ENCODE results near the gene PRRT2.

The PRRT2 gene

GRCh38 chr16:29774730-29775129 is 37.3 kb upstream of the PRRT2 start:
- Histone ChIP-seq H3K4me1 (ENCODE audit: control insufficient read depth in 1 of 2, insufficient read depth in 2 of 2, low read length in 2 of 2) (peaks cover 15 to 22% of the 10 kb centered on the region in 2 experiments), H3K79me2 (ENCODE audit: control insufficient read depth, insufficient read depth, low read length, poor library complexity) (no peaks in the 10 kb centered on the region), H3K36me3 (ENCODE audit: control insufficient read depth in 1 of 2, insufficient read depth in 2 of 2, low read length in 2 of 2) (no peaks in the 10 kb centered on the region), H2BK12ac (ENCODE audit: low read length) (peak overlapping the region; percentile 11), H3K4me2 (ENCODE audit: low read length) (no peak overlapping the region), H4K91ac (ENCODE audit: low read depth, low read length) (peak overlapping the region; percentile 3), H2AK5ac (ENCODE audit: low read length) (no peak overlapping the region), H2BK120ac (ENCODE audit: insufficient read depth, low read length, poor library complexity) (no peak overlapping the region), H4K12ac (ENCODE audit: low read depth, low read length) (no peak overlapping the region), H3K9ac (ENCODE audit: low read length) (no peak overlapping the region), H3K23ac (ENCODE audit: low read length) (no peak overlapping the region), H3K4ac (ENCODE audit: low read depth, low read length) (no peak overlapping the region), H3K4me3 (ENCODE audit: low read depth, low read length) (no peak overlapping the region), H4K8ac (ENCODE audit: low read depth, low read length) (no peak overlapping the region), H3K79me1 (ENCODE audit: low read length) (peaks cover 10% of the 10 kb centered on the region), H3K27ac (ENCODE audit: low read depth, low read length) (no peak overlapping the region), H3K18ac (ENCODE audit: low read length) (no peak overlapping the region), H2AFZ (ENCODE audit: insufficient read depth, low read length, poor library complexity) (no peak overlapping the region), H3K27me3 (ENCODE audit: insufficient read depth, low read length) (no peaks in the 10 kb centered on the region), H3K9me3 (ENCODE audit: insufficient read depth, low read depth, low read length) (no peaks in the 10 kb centered on the region), H3K14ac (ENCODE audit: low read length) (no peak overlapping the region), H2BK5ac (ENCODE audit: low read depth, low read length, poor library complexity) (no peak overlapping the region)
- whole genome bisulfite sequencing (ENCODE audit: extremely low coverage, insufficient coverage, insufficient read length) = no CpG with 5 or more reads among the region's 5 CpGs
- no peak for DNase-seq

- no peak for DNase-seq
- no peaks in the 10 kb centered on the region for H3K27me3 ChIP-seq (ENCODE audit: insufficient read depth, low read length)
These were observed 36.1 kb upstream of the PRRT2 start for GRCh38 chr16:29775742-29776408.

GRCh38 chr16:29777576-29778350 is 34.2 kb upstream of the PRRT2 start, which contains the start of gene ZG16:
TSS of gene ZG16 (plus strand) at chr16:29778256. CDS start at chr16:29779267, 1,011 bp downstream.
- H3K27ac ChIP-seq (ENCODE audit: low read depth, low read length) = peak within 1 kb of the TSS; percentile 62
- H3K9ac ChIP-seq (ENCODE audit: low read length) = no peak within 1 kb of the TSS
- peak within 1 kb of the TSS; percentile 71 for H2AK5ac ChIP-seq (ENCODE audit: low read length)
- no peak within 1 kb of the TSS for H3K23ac ChIP-seq (ENCODE audit: low read length)
- H2AFZ ChIP-seq (ENCODE audit: insufficient read depth, low read length, poor library complexity) = no peak within 1 kb of the TSS
- H3K4me1 ChIP-seq (ENCODE audit: control insufficient read depth in 1 of 2, insufficient read depth in 2 of 2, low read length in 2 of 2) = peaks cover 28 to 35% of the 10 kb centered on the region in 2 experiments
- WGBS (ENCODE audit: extremely low coverage, insufficient coverage, insufficient read length) = no CpG with 5 or more reads among the region's 10 CpGs
- no peaks in the 10 kb centered on the region for H3K79me2 ChIP-seq (ENCODE audit: control insufficient read depth, insufficient read depth, low read length, poor library complexity)
- H2BK5ac ChIP-seq (ENCODE audit: low read depth, low read length, poor library complexity) = peak within 1 kb of the TSS; percentile 10
- peak within 1 kb of the TSS; percentile 52 for H2BK120ac ChIP-seq (ENCODE audit: insufficient read depth, low read length, poor library complexity)
- peak within 1 kb of the TSS; percentile 13 for H4K8ac ChIP-seq (ENCODE audit: low read depth, low read length)
- no peaks in the 10 kb centered on the region for H3K27me3 ChIP-seq (ENCODE audit: insufficient read depth, low read length)
- no peak within 1 kb of the TSS for H3K4me2 ChIP-seq (ENCODE audit: low read length)
- peaks cover 5% of the 10 kb centered on the region for H3K9me3 ChIP-seq (ENCODE audit: insufficient read depth, low read depth, low read length)
- H3K4me3 ChIP-seq (ENCODE audit: low read depth, low read length) = no peak within 1 kb of the TSS
- H2BK12ac ChIP-seq (ENCODE audit: low read length) = peak within 1 kb of the TSS; percentile 47
- H3K18ac ChIP-seq (ENCODE audit: low read length) = peak within 1 kb of the TSS; percentile 13
- H3K79me1 ChIP-seq (ENCODE audit: low read length) = peaks cover 26% of the 10 kb centered on the region
- H4K12ac ChIP-seq (ENCODE audit: low read depth, low read length) = no peak within 1 kb of the TSS
- DNase-seq = no peak
- H3K36me3 ChIP-seq (ENCODE audit: control insufficient read depth in 1 of 2, insufficient read depth in 2 of 2, low read length in 2 of 2) = no peaks in the 10 kb centered on the region
- peak within 1 kb of the TSS; percentile 57 for H3K4ac ChIP-seq (ENCODE audit: low read depth, low read length)
- H4K91ac ChIP-seq (ENCODE audit: low read depth, low read length) = peak within 1 kb of the TSS; percentile 80
- H3K14ac ChIP-seq (ENCODE audit: low read length) = peak within 1 kb of the TSS; percentile 19

More at GRCh38 chr16:29775742-29776408, 36.1 kb upstream of the PRRT2 start:
- H3K9me3 ChIP-seq (ENCODE audit: insufficient read depth, low read depth, low read length) = no peaks in the 10 kb centered on the region
- H3K23ac ChIP-seq (ENCODE audit: low read length) = no peak overlapping the region
- H3K4me2 ChIP-seq (ENCODE audit: low read length) = no peak overlapping the region
- no peak overlapping the region for H2BK120ac ChIP-seq (ENCODE audit: insufficient read depth, low read length, poor library complexity)
- H3K36me3 ChIP-seq (ENCODE audit: control insufficient read depth in 1 of 2, insufficient read depth in 2 of 2, low read length in 2 of 2) = no peaks in the 10 kb centered on the region
- no peak overlapping the region for H2BK5ac ChIP-seq (ENCODE audit: low read depth, low read length, poor library complexity)
- H4K8ac ChIP-seq (ENCODE audit: low read depth, low read length) = no peak overlapping the region
- no peak overlapping the region for H2AK5ac ChIP-seq (ENCODE audit: low read length)
- no CpG with 5 or more reads among the region's 4 CpGs for WGBS (ENCODE audit: extremely low coverage, insufficient coverage, insufficient read length)
- no peak overlapping the region for H2BK12ac ChIP-seq (ENCODE audit: low read length)
- H4K12ac ChIP-seq (ENCODE audit: low read depth, low read length) = no peak overlapping the region
- no peak overlapping the region for H3K27ac ChIP-seq (ENCODE audit: low read depth, low read length)
- no peak overlapping the region for H3K4ac ChIP-seq (ENCODE audit: low read depth, low read length)
- no peak overlapping the region for H3K18ac ChIP-seq (ENCODE audit: low read length)
- H3K9ac ChIP-seq (ENCODE audit: low read length) = no peak overlapping the region
- H3K14ac ChIP-seq (ENCODE audit: low read length) = no peak overlapping the region
- H3K79me2 ChIP-seq (ENCODE audit: control insufficient read depth, insufficient read depth, low read length, poor library complexity) = no peaks in the 10 kb centered on the region
- H3K4me3 ChIP-seq (ENCODE audit: low read depth, low read length) = no peak overlapping the region
- H3K4me1 ChIP-seq (ENCODE audit: control insufficient read depth in 1 of 2, insufficient read depth in 2 of 2, low read length in 2 of 2) = peaks cover 25 to 30% of the 10 kb centered on the region in 2 experiments
- no peak overlapping the region for H2AFZ ChIP-seq (ENCODE audit: insufficient read depth, low read length, poor library complexity)
- peaks cover 19% of the 10 kb centered on the region for H3K79me1 ChIP-seq (ENCODE audit: low read length)
- H4K91ac ChIP-seq (ENCODE audit: low read depth, low read length) = no peak overlapping the region

- Histone ChIP-seq H4K8ac (ENCODE audit: low read depth, low read length) (peak overlapping the region; percentile 5), H3K9me3 (ENCODE audit: insufficient read depth, low read depth, low read length) (peaks cover 5% of the 10 kb centered on the region), H3K4ac (ENCODE audit: low read depth, low read length) (no peak overlapping the region), H3K23ac (ENCODE audit: low read length) (no peak overlapping the region), H3K79me1 (ENCODE audit: low read length) (peaks cover 30% of the 10 kb centered on the region), H2BK5ac (ENCODE audit: low read depth, low read length, poor library complexity) (peak overlapping the region; percentile 10), H4K91ac (ENCODE audit: low read depth, low read length) (peak overlapping the region; percentile 86), H3K79me2 (ENCODE audit: control insufficient read depth, insufficient read depth, low read length, poor library complexity) (no peaks in the 10 kb centered on the region), H3K9ac (ENCODE audit: low read length) (no peak overlapping the region), H2AK5ac (ENCODE audit: low read length) (no peak overlapping the region), H3K4me3 (ENCODE audit: low read depth, low read length) (no peak overlapping the region), H4K12ac (ENCODE audit: low read depth, low read length) (no peak overlapping the region), H2BK120ac (ENCODE audit: insufficient read depth, low read length, poor library complexity) (peak overlapping the region; percentile 50), H3K18ac (ENCODE audit: low read length) (no peak overlapping the region), H3K4me2 (ENCODE audit: low read length) (no peak overlapping the region), H3K14ac (ENCODE audit: low read length) (no peak overlapping the region), H3K36me3 (ENCODE audit: control insufficient read depth in 1 of 2, insufficient read depth in 2 of 2, low read length in 2 of 2) (no peaks in the 10 kb centered on the region), H2BK12ac (ENCODE audit: low read length) (peak overlapping the region; percentile 95), H2AFZ (ENCODE audit: insufficient read depth, low read length, poor library complexity) (no peak overlapping the region), H3K4me1 (ENCODE audit: control insufficient read depth in 1 of 2, insufficient read depth in 2 of 2, low read length in 2 of 2) (peaks cover 30 to 37% of the 10 kb centered on the region in 2 experiments), H3K27me3 (ENCODE audit: insufficient read depth, low read length) (no peaks in the 10 kb centered on the region), H3K27ac (ENCODE audit: low read depth, low read length) (peak overlapping the region; percentile 62)
- peak; percentile 87 to 92 for DNase-seq
- WGBS (ENCODE audit: extremely low coverage, insufficient coverage, insufficient read length) = no CpG with 5 or more reads among the region's 10 CpGs
These were observed 32.5 kb upstream of the PRRT2 start for GRCh38 chr16:29779474-29779873.
